ENCODE data around the gene RAB21.
"Not testable (repeated sequence)": the region's sequence is repeated elsewhere in the genome, so short reads cannot be mapped to it uniquely, and the experiment has no call there.

The RAB21 gene

GRCh38 chr12:71752891-71753290 is 1.8 kb upstream of the RAB21 start:
- no peak for DNase-seq (ENCODE audit: low read depth)
- TF ChIP-seq CTCF (conservative IDR thresholded peaks at IDR 0.05; ENCODE audit: low read length): no peak
- no peak overlapping the region for H3K4me3 ChIP-seq (ENCODE audit: low read length)

- TF ChIP-seq CTCF (conservative IDR thresholded peaks at IDR 0.05; ENCODE audit: low read length): no peak
- H3K4me3 ChIP-seq (ENCODE audit: low read length): peak overlapping the region; percentile 77
- DNase-seq (ENCODE audit: low read depth): peak; percentile 66
These were observed 656 bp downstream of the RAB21 start for GRCh38 chr12:71755146-71755892.

GRCh38 chr12:71756054-71756690 is 1.5 kb downstream of the RAB21 start:
- DNase-seq (ENCODE audit: low read depth): peak; percentile 17
- no peak for TF ChIP-seq CTCF (conservative IDR thresholded peaks at IDR 0.05; ENCODE audit: low read length)
- peak overlapping the region; percentile 77 for H3K4me3 ChIP-seq (ENCODE audit: low read length)

- DNase-seq (ENCODE audit: low read depth): no peak
- no peak for TF ChIP-seq CTCF (conservative IDR thresholded peaks at IDR 0.05; ENCODE audit: low read length)
- H3K4me3 ChIP-seq (ENCODE audit: low read length): no peak overlapping the region
These were observed 5.3 kb downstream of the RAB21 start for GRCh38 chr12:71759941-71760340.

GRCh38 chr12:71760471-71760870 is 5.8 kb downstream of the RAB21 start:
- H3K4me3 ChIP-seq (ENCODE audit: low read length): no peak overlapping the region
- DNase-seq (ENCODE audit: low read depth): no peak
- no peak for TF ChIP-seq CTCF (conservative IDR thresholded peaks at IDR 0.05; ENCODE audit: low read length)

DNA sequence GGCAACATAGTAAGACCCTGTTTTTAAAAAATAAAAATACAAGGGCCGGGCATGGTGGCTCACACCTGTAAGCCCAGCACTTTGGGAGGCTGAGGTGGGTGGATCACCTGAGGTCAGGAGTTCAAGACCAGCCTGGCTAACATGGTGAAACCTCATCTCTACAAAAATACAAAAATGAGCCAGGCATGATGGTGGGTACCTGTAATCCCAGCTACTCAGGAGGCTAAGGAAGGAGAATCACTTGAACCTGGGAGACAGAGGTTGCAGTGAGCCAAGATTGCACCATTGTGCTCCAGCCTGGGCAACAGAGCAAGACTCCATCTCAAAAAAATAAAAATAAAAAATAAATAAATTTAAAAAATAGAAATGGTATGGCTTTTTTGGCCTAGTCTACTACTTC is 6.7 kb downstream of the RAB21 start:
- not testable (repeated sequence) for DNase-seq (ENCODE audit: low read depth); H3K4me3 ChIP-seq (ENCODE audit: low read length)

DNA sequence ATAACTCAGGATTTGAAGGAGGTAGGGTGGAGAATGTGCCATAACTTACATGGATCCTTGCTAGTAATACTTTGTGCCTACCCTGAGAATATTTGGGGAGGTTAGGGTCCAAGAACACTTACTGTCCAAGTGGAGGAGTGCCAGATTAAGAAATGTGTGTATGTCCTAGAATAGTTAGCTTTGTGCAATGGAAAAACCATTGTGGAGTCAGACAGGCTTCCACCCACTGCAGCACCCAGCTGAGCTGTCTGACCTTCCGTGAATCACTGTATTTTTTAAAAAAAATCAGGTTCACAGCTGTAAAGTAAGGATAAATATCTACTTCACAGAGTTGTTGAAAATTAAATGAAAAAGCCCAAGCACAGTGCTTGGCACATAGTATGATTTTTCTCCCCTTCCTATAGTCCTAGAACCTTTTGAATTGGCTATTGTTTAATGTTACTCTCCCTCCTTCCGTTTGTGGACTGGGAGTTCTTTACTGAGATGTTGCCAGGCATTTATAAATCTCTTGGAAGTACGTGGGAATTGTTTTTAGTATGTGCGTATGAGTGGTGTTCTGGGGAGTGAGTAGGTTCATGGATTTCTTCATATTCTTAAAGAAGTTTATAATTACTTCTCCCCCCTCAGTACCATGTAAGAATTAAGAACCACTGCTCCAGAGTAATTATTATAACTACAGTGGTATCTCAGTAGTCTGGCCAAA is 9.2 kb downstream of the RAB21 start:
- TF ChIP-seq CTCF (conservative IDR thresholded peaks at IDR 0.05; ENCODE audit: low read length): no peak
- DNase-seq (ENCODE audit: low read depth): no peak
- no peak overlapping the region for H3K4me3 ChIP-seq (ENCODE audit: low read length)
